Endothelial cell (in vitro differentiated cells): ENCODE results near the gene RPS6KA2. TPM values are rescaled to one million over a fixed set of nuclear protein-coding genes. Genes with fewer than 3 reads are reported as not detected.
"Not testable (repeated sequence)": the region's sequence is repeated elsewhere in the genome, so short reads cannot be mapped to it uniquely, and the experiment has no call there.

Source experiments
- DNase-seq: peaks from one replicate; pipeline ENCODE4 v3.0.0; 2021; ENCODE audit warnings: low spot score
- H3K27ac Mint-ChIP-seq: one replicate; pipeline ENCODE4 v1.8.0; 2021; ENCODE audit warnings: mixed read lengths, inconsistent platforms; ENCODE audit not compliant: unreplicated experiment
- H3K27me3 Mint-ChIP-seq: one replicate; pipeline ENCODE4 v1.8.0; 2021; ENCODE audit warnings: mild to moderate bottlenecking, moderate library complexity, mixed read lengths, inconsistent platforms; ENCODE audit not compliant: unreplicated experiment
- H3K36me3 Mint-ChIP-seq: one replicate; pipeline ENCODE4 v1.8.0; 2021; ENCODE audit warnings: mild to moderate bottlenecking, low read depth, mixed read lengths, inconsistent platforms; ENCODE audit not compliant: unreplicated experiment
- H3K4me1 Mint-ChIP-seq: one replicate; pipeline ENCODE4 v1.8.0; 2021; ENCODE audit warnings: mild to moderate bottlenecking, mixed read lengths, inconsistent platforms; ENCODE audit not compliant: unreplicated experiment
- H3K4me3 Mint-ChIP-seq: one replicate; pipeline ENCODE4 v1.8.0; 2021; ENCODE audit warnings: mild to moderate bottlenecking, mixed read lengths, inconsistent platforms; ENCODE audit not compliant: unreplicated experiment
- H3K9me3 Mint-ChIP-seq: one replicate; pipeline ENCODE4 v1.8.0; 2021; ENCODE audit warnings: mixed read lengths, inconsistent platforms; ENCODE audit not compliant: unreplicated experiment
- total RNA-seq: library from RNA; stranded (reverse); fragmentation: NEBNext Ultra II Directional; extraction: Animal tissue kit (Norgen Biotek cat#: 25700); gene quantifications from one replicate; pipeline ENCODE4 v1.2.1, GENCODE V29; 2021; ENCODE audit not compliant: unreplicated experiment
- TF ChIP-seq, protein P1 (sequence below): fragments of 200-600 bp; sonication (generic); IDR thresholded peaks from one replicate; pipeline ENCODE4 v1.5.0; 2021; ENCODE audit warnings: antibody characterized with exemption; ENCODE audit not compliant: unreplicated experiment

RPS6KA2 gene
- total RNA-seq, 1 donor from 2014 or later: 105 TPM

DNA sequence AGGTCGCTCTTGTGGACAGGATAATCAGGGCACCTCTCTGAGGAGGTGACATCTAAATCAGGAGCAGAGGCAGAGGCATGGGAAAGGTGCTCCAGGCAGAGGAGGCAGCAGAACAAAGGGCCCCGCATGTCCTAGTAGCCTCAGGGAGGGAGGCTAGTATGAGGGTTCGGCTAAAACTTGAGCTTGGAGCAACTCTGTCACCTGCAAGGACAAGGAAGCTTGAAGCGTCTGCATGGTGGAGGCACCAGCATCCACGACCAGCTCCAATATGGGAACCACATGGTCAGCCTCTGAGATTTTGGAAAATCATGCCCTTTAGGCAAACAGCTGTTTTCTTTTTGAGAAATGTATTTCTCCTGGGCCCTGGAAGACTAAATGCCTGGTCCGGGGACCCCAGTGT, 231.3 kb downstream of the RPS6KA2 start:
- no peak for DNase-seq
- Mint-ChIP-seq H3K9me3 (no peaks in the 10 kb centered on the region), H3K4me1 (peaks cover 3% of the 10 kb centered on the region), H3K27ac (no peak overlapping the region), H3K4me3 (no peak overlapping the region), H3K36me3 (no peaks in the 10 kb centered on the region), H3K27me3 (peaks cover 10% of the 10 kb centered on the region)
- TF ChIP-seq, protein P1, sequence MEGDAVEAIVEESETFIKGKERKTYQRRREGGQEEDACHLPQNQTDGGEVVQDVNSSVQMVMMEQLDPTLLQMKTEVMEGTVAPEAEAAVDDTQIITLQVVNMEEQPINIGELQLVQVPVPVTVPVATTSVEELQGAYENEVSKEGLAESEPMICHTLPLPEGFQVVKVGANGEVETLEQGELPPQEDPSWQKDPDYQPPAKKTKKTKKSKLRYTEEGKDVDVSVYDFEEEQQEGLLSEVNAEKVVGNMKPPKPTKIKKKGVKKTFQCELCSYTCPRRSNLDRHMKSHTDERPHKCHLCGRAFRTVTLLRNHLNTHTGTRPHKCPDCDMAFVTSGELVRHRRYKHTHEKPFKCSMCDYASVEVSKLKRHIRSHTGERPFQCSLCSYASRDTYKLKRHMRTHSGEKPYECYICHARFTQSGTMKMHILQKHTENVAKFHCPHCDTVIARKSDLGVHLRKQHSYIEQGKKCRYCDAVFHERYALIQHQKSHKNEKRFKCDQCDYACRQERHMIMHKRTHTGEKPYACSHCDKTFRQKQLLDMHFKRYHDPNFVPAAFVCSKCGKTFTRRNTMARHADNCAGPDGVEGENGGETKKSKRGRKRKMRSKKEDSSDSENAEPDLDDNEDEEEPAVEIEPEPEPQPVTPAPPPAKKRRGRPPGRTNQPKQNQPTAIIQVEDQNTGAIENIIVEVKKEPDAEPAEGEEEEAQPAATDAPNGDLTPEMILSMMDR: no peak

DNA sequence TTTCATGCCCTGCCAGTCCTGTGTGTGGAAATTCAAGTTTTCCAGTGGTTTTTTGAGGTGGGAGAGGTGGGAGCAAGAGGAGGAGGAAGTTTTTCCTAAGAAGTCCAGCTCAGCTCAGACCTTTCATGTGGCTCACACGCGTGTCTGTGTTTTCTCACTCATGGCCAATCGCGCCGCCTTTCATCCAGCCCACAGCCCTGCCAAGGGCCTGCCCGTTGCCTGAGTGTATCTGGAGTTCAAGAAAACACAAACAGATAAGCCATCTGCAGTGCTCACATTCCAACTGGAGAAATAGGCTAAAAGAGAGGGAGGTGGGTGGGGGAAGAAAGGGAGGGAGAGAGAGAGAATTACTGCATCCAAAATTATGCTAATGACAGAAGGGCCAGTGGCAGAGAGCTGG, 231.7 kb downstream of the RPS6KA2 start:
- Mint-ChIP-seq H3K9me3 (no peaks in the 10 kb centered on the region), H3K27me3 (peaks cover 10% of the 10 kb centered on the region), H3K4me1 (peaks cover 3% of the 10 kb centered on the region), H3K27ac (no peak overlapping the region), H3K4me3 (no peak overlapping the region), H3K36me3 (no peaks in the 10 kb centered on the region)
- DNase-seq: no peak
- TF ChIP-seq, protein P1: no peak

DNA sequence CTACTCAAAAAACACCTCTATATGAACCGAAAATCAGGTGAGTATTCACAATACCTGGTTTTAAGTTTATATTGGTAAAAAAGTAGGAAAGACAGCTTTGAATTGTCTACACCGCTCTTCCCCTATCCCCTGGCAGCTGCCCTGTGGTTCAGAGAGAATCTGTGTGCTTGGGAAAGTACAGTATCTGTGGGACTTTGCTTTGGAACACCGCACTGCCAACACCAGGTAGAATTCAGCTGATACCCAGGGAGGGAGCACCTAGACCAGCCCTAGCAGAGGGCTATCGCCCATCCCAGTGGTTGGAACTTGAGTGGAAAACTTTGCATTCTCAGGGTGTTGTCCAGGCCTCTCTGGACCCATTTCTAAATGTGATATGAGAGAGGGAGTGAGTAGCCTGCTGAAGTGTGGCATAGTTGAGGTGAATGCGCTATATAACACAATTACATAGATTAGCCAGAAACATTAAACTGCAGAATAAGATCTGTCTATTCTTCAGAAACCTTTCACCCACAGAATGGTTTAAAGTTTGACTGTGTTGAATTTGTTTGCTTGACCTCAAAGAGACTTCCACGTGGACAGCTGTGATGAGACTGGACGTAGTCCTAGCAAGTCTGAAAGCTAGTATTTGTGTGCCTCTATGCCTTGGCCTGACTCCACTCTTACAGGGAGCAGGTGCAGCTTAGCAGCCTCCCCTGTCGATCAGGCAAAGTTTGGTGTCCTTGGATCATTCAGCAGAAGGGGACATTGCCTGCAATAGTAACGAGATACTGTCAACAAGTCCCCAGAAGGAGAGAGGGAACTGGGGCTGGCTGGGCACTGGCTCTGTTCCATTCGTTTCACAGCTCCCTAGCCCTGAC, 232.8 kb downstream of the RPS6KA2 start:
- TF ChIP-seq, protein P1: no peak
- DNase-seq: no peak
- no peak overlapping the region for H3K27ac Mint-ChIP-seq
- peaks cover 9% of the 10 kb centered on the region for H3K27me3 Mint-ChIP-seq
- H3K36me3 Mint-ChIP-seq: no peaks in the 10 kb centered on the region
- peaks cover 3% of the 10 kb centered on the region for H3K4me1 Mint-ChIP-seq
- no peaks in the 10 kb centered on the region for H3K9me3 Mint-ChIP-seq
- H3K4me3 Mint-ChIP-seq: no peak overlapping the region

DNA sequence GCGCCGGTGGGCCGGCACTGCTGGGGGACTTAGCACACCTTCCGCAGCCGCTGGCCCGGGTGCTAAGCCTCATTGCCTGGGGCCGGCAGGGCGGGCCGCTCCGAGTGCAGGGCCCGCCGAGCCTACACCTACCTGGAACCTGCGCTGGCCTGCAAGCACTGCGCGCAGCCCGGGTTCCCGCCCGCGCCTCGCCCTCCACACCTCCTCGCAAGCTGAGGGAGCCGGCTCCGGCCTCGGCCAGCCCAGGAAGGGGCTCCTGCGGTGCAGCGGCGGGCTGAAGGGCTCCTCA, 233.6 kb downstream of the RPS6KA2 start:
- Mint-ChIP-seq H3K4me1 (peaks cover 3% of the 10 kb centered on the region), H3K9me3 (no peaks in the 10 kb centered on the region), H3K27ac (no peak overlapping the region), H3K36me3 (no peaks in the 10 kb centered on the region), H3K4me3 (no peak overlapping the region), H3K27me3 (peaks cover 8% of the 10 kb centered on the region)
- DNase-seq: no peak
- TF ChIP-seq, protein P1: no peak

DNA sequence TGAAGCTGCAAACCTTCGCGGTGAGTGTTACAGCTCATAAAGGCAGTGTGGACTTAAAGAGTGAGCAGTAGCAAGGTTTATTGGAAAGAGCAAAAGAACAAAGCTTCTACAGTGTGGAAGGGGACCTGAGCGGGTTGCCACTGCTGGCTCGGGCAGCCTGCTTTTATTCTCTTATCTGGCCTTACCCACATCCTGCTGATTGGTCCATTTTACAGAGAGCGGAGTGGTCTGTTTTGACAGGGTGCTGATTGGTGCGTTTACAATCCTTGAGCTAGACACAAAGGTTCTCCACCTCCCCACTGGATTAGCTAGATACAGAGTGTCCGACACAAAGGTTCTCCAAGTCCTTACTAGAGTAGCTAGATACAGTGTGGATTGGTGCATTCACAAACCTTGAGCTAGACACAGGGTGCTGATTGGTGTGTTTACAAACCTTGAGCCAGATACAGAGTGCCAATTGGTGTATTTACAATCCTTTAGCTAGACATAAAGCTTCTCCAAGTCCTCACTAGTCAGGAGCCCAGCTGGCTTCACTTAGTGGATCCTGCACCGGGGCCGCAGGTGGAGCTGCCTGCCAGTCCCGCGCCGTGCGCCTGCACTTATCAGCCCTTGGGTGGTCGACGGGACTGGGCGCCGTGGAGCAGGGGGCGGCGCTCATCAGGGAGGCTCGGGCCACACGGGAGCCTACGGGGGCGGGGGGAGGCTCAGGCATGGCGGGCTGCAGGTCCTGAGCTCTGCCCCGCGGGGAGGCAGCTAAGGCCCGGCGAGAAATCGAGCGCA, 234.1 kb downstream of the RPS6KA2 start:
- DNase-seq, H3K27ac Mint-ChIP-seq, H3K4me1 Mint-ChIP-seq, H3K4me3 Mint-ChIP-seq, H3K27me3 Mint-ChIP-seq, H3K9me3 Mint-ChIP-seq, H3K36me3 Mint-ChIP-seq: not testable (repeated sequence)
